GM12878 (cell line): ENCODE results near the gene SLC17A2. TPM values are rescaled to one million over a fixed set of nuclear protein-coding genes. Genes with fewer than 3 reads are reported as not detected.

ENCODE experiments used
- BACH1 ChIP-seq: fragments of 450-650 bp; IDR thresholded peaks from 2 replicates; pipeline ENCODE4 v1.6.1; 2017; ENCODE audit warnings: mild to moderate bottlenecking, borderline replicate concordance
- E4F1 ChIP-seq: fragments of 450-650 bp; IDR thresholded peaks from 2 replicates; pipeline ENCODE4 v1.6.1; 2018; ENCODE audit warnings: borderline replicate concordance, mild to moderate bottlenecking; ENCODE audit not compliant: partially characterized antibody
- EZH2 ChIP-seq: IDR thresholded peaks from 2 replicates; pipeline ENCODE4 v1.6.1; 2012; ENCODE audit warnings: low read depth, mild to moderate bottlenecking, control low read depth, inconsistent platforms, low read length, borderline replicate concordance; ENCODE audit not compliant: control insufficient read depth
- FOXK2 ChIP-seq: fragments of 450-650 bp; IDR thresholded peaks from 2 replicates; pipeline ENCODE4 v1.6.1; 2017; ENCODE audit warnings: mild to moderate bottlenecking, moderate library complexity
- HDAC2 ChIP-seq: fragments of 200-600 bp; sonication (generic); IDR thresholded peaks from 2 replicates; pipeline ENCODE4 v1.6.1; 2017
- NFYA ChIP-seq: IDR thresholded peaks from 2 replicates; pipeline ENCODE4 v1.6.1; 2011; ENCODE audit warnings: low read depth, mild to moderate bottlenecking, low read length, improper control_type of control experiment, borderline replicate concordance
- RB1 ChIP-seq: fragments of 450-650 bp; formaldehyde crosslinking; IDR thresholded peaks from 2 replicates; pipeline ENCODE4 v1.6.1; 2017; ENCODE audit warnings: mild to moderate bottlenecking, borderline replicate concordance
- STAT1 ChIP-seq: fragments of 450-650 bp; conservative IDR thresholded peaks from 2 replicates; pipeline ENCODE4 v1.6.1; 2014; ENCODE audit warnings: antibody characterized with exemption, mild to moderate bottlenecking
- STAT3 ChIP-seq: IDR thresholded peaks from 2 replicates; pipeline ENCODE4 v1.6.1; 2011; ENCODE audit warnings: low read depth, low read length, improper control_type of control experiment
- TCF3 ChIP-seq: IDR thresholded peaks from 2 replicates; pipeline ENCODE4 v1.6.1; 2012; ENCODE audit warnings: low read depth, mild to moderate bottlenecking, low read length, borderline replicate concordance; ENCODE audit not compliant: insufficient read depth
- TCF7 ChIP-seq: IDR thresholded peaks from 2 replicates; pipeline ENCODE4 v1.6.1; 2014; ENCODE audit warnings: antibody characterized with exemption, borderline replicate concordance
- USF1 ChIP-seq: IDR thresholded peaks from 2 replicates; pipeline ENCODE4 v1.6.1; 2011; ENCODE audit warnings: borderline replicate concordance, low read depth, mild to moderate bottlenecking, moderate library complexity, mixed read lengths, low read length; ENCODE audit not compliant: insufficient read depth; ENCODE audit errors: extremely low read length
- ZBTB11 ChIP-seq: fragments of 450-650 bp; formaldehyde crosslinking; IDR thresholded peaks from 2 replicates; pipeline ENCODE4 v1.5.0; 2022; ENCODE audit warnings: mild to moderate bottlenecking, missing genetic modification characterization
- ZNF687 ChIP-seq: fragments of 450-650 bp; IDR thresholded peaks from 2 replicates; pipeline ENCODE4 v1.6.1; 2017; ENCODE audit warnings: mild to moderate bottlenecking, moderate library complexity
- polyA plus RNA-seq, 11 experiments: library from polyadenylated mRNA; depleted of rRNA in 4 of 11; unstranded in 6 of 11; stranded (reverse) in 5 of 11; fragments of >200 nt; fragmentation: Nextera tagmentation in 4 of 11; fragmentation: Illumina TruSeq in 1 of 11; extraction: Ambion mirVana in 4 of 11; extraction: Trizol in 1 of 11; gene quantifications; 1 replicate in 1 of 11; 2 replicates in 10 of 11; pipeline versions ENCODE4 v1.2.1 to v1.2.3, GENCODE V29; 2011 to 2016; ENCODE audit warnings: inconsistent platforms in 2 of 11, missing spikeins in 2 of 11, low read depth in 1 of 11
- total RNA-seq, 4 experiments: library from RNA; depleted of rRNA in 3 of 4; stranded (reverse); fragments of >200 nt in 3 of 4; fragmentation: Illumina TruSeq in 1 of 4; extraction: Trizol in 1 of 4; gene quantifications; 2 replicates each; pipeline versions ENCODE4 v1.2.1 to v1.2.3, GENCODE V29; 2013 to 2021

SLC17A2 gene
- total and polyA plus RNA-seq, 10 of the 15 experiments (the other 5 are each of a cell fraction or from before 2014, with no cell fraction given): not detected

GRCh38 chr6:25944688-25945574 lies 14.4 kb upstream of the SLC17A2 start (continued):
- no peak for TF ChIP-seq ZNF687
- TF ChIP-seq RB1: no peak
- TF ChIP-seq NFYA: no peak
- TF ChIP-seq E4F1: no peak
- TF ChIP-seq BACH1: peak; percentile 66; the same call in 1 of the 2 replicates
- no peak for TF ChIP-seq EZH2
- TF ChIP-seq ZBTB11 (CRISPR knock-in tag): no peak
- no peak for TF ChIP-seq HDAC2
- no peak for TF ChIP-seq STAT1
- TF ChIP-seq TCF3: peak; percentile 63; the same call in 1 of the 2 replicates
- no peak for TF ChIP-seq FOXK2
- TF ChIP-seq TCF7: no peak
- 0 out of 2 replicates have a peak, but pooled peaks have one; percentile 70 for TF ChIP-seq STAT3
- TF ChIP-seq USF1: no peak
